IPS-18a (cell line): ENCODE results near the gene DYNLL1.
"Not testable (repeated sequence)": the region's sequence is repeated elsewhere in the genome, so short reads cannot be mapped to it uniquely, and the experiment has no call there.

Experiments used
- H3K27ac ChIP-seq: one replicate; pipeline ENCODE4 v1.5.1; 2013; ENCODE audit warnings: low read length
- H3K27me3 ChIP-seq: one replicate; pipeline ENCODE4 v1.6.1; 2013; ENCODE audit warnings: mild to moderate bottlenecking, low read length; ENCODE audit not compliant: control insufficient read depth, insufficient read depth
- H3K36me3 ChIP-seq: one replicate; pipeline ENCODE4 v1.6.1; 2013; ENCODE audit warnings: low read depth, low read length; ENCODE audit not compliant: control insufficient read depth
- H3K4me1 ChIP-seq: one replicate; pipeline ENCODE4 v1.6.1; 2013; ENCODE audit warnings: low read depth, low read length; ENCODE audit not compliant: control insufficient read depth
- H3K4me3 ChIP-seq: one replicate; pipeline ENCODE4 v1.5.1; 2013; ENCODE audit warnings: low read length
- H3K9ac ChIP-seq: one replicate; pipeline ENCODE4 v1.6.1; 2013; ENCODE audit warnings: mild to moderate bottlenecking, low read length, moderate library complexity
- H3K9me3 ChIP-seq: one replicate; pipeline ENCODE4 v1.6.1; 2013; ENCODE audit warnings: low read depth, low read length; ENCODE audit not compliant: control insufficient read depth

DYNLL1 gene

DNA sequence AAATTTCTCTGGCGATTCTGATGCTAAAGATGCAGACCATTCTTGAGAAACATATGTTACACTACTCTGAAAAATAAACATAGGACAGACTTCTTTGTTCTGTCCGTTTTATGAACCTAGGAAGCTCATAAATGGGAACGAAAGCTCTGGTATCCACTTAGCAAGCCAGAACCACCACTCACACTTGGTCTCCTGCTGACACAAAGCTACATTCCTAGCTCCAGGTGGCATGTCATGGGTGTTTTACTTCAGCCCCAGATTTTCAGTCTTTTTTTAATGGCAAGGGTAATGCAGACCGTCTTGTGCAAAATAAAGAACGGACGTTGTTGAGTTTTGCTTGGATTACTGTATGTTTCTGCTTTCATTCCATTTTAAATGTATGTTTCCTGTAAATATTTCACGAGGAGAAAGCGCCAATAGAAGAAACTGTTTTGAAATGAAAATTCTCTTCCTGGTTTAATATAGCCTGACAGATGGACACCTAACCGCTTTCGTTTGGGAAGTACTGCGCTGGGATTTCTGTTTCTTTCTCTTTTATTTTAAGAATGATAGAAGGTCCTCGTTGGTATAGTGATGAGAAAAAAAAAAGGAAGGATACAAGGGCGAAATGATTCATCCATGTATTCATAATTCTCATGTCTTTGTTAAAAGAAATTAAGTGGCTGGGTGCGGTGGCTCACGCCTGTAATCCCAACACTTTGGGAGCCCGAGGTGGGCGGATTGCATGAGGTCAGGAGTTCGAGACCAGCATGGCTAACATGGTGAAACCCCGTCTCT, 33.9 kb downstream of the DYNLL1 start:
- Histone ChIP-seq H3K9me3 (no peaks in the 10 kb centered on the region), H3K9ac (peak overlapping the region; percentile 89), H3K36me3 (peaks cover 4% of the 10 kb centered on the region), H3K27ac (peak overlapping the region; percentile 79), H3K4me1 (peaks cover 9% of the 10 kb centered on the region), H3K4me3 (peak overlapping the region; percentile 84), H3K27me3 (no peaks in the 10 kb centered on the region)

DNA sequence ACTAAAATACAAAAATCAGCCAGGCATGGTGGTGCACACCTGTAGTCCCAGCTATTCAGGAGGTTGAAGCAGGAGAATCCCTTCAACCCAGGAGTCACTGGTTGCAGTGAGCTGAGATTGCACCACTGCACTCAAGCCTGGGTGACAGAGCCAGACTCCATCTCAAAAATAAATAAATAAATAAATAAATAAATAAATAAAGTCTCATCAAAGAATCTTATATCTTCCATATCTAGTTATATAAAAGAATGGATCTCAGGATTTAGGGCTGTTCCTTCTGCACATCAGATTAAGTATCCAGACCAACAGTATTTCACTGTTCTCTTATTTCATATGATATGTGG, 34.5 kb downstream of the DYNLL1 start:
- not testable (repeated sequence) for H3K36me3 ChIP-seq, H3K9ac ChIP-seq, H3K4me3 ChIP-seq, H3K27ac ChIP-seq, H3K27me3 ChIP-seq, H3K9me3 ChIP-seq, H3K4me1 ChIP-seq

DNA sequence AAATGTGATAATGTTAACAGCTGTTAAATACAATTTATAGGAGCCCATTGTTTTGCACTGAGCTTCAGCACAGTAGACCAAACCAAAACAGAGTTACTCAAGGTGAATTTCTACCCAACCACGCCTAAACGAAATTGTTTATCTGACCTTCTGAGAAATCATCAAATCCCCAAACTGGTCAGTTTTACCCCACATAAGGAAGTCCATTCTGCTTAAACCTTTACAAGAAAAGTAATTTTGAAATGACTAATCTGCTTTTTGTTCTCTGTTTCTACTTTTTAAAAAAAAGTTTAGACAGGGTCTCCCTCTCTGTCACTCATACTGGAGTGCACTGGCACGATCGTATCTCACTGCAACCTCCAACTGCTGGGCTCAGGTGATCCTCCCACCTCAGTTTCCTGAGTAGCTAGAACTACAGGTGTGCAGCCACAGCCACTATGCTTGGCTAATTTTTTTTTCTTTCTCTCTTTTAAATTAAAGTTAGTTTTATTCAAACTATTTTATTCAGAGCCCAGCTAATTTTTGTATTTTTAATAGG, 36.9 kb downstream of the DYNLL1 start:
- Histone ChIP-seq H3K36me3 (peaks cover 10% of the 10 kb centered on the region), H3K27me3 (no peaks in the 10 kb centered on the region), H3K4me3 (no peak overlapping the region), H3K27ac (no peak overlapping the region), H3K4me1 (peaks cover 20% of the 10 kb centered on the region), H3K9ac (no peak overlapping the region), H3K9me3 (no peaks in the 10 kb centered on the region)

DNA sequence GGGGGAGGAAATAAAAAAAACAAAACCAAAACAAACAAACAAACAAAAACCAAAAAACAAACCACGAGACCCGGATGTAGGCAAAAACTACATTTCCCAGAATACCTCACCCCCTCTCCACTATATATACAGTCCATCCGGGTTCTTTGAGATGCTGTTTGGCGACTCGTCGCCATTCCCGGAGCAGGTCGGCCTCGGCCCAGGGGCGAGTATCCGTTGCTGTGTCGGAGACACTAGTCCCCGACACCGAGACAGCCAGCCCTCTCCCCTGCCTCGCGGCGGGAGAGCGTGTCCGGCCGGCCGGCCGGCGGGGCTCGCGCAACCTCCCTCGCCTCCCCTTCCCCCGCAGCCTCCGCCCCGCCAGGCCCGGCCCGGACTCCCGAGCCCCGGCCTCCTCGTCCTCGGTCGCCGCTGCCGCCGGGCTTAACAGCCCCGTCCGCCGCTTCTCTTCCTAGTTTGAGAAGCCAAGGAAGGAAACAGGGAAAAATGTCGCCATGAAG, 38.3 kb downstream of the DYNLL1 start, which contains the start of gene RNF10:
TSS of gene RNF10 (plus strand) at position 154 of the 500 bp plus-strand sequence. CDS start 456 bp downstream, outside the sequence.
- no peaks in the 10 kb centered on the region for H3K9me3 ChIP-seq
- H3K36me3 ChIP-seq: peaks cover 17% of the 10 kb centered on the region
- H3K4me1 ChIP-seq: peaks cover 18% of the 10 kb centered on the region
- peak within 1 kb of the TSS; percentile 81 for H3K4me3 ChIP-seq
- peak within 1 kb of the TSS; percentile 81 for H3K9ac ChIP-seq
- peak within 1 kb of the TSS; percentile 29 for H3K27ac ChIP-seq
- no peaks in the 10 kb centered on the region for H3K27me3 ChIP-seq

DNA sequence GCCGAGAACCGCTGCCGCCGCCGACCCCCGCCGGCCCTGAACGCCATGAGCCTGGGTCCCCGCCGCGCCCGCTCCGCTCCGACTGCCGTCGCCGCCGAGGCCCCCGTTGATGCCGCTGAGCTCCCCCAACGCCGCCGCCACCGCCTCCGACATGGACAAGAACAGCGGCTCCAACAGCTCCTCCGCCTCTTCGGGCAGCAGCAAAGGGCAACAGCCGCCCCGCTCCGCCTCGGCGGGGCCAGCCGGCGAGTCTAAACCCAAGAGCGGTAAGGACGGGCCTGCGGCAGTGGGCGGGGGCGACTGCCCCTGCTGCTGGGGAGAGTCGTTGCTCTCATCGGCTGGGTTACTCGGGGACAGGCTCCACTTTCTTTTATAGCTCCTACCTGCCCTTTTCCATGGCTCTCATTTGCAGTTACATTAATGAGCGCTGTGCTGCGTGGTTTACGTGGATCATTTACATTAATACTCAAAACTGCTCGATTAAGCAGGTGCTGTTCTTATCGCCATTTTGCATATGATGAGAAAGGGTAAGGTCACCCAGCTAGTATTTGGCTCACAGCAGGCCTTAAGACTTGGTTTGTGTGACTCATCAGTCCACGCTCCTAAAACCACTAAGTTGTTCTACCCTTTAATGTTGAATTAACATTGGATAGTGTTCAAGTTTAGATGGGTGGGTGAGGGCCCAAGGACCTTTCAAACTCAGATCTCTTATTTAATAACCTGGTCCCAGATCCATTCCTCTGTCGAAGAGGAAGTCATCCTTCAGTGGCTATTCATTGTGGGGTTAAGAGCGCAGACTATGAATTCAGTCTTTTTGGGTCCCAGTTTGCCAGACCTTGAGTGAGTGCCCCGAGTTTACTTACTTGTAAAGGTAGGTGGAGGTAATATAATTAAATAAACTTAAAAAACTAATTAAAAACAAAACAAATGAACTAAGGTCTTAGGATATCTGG, 39.1 kb downstream of the DYNLL1 start:
- Histone ChIP-seq H3K9ac (peak overlapping the region; percentile 81), H3K4me1 (peaks cover 11% of the 10 kb centered on the region), H3K27ac (no peak overlapping the region), H3K36me3 (peaks cover 20% of the 10 kb centered on the region), H3K4me3 (peak overlapping the region; percentile 81), H3K27me3 (no peaks in the 10 kb centered on the region), H3K9me3 (no peaks in the 10 kb centered on the region)

DNA sequence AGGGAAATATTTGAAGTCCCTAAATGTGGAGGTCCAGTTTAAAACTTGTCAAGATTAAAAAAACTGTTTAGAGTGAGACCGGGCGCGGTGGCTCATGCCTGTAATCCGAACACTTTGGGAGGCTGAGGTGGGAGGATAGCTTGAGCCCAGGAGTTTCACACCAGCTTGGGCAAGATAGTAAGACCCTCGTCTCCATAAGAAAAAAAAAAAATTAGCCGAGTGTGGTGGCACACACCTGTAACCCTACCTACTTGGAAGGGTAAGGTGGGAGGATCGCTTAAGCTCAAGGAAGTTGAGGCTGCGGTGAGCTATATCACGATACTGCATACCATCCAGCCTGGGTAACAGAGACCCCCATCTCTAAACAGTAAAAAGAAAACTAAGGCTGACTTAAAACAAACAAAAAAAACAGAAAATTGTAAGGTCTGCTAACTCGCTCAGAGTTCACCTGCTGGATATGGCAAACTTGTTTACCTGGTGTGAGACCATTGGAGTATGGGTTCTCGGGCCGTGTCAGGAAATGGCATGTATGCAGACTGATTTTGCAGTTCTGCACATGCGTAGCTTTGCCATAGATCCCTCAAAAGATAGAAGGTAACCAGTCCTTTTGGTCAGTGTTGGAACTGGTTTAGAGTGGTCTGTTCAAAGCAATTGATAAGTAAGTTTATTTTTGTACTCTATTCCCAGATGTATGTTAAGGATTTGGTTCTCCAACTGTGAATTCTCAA, 40.3 kb downstream of the DYNLL1 start:
- peak overlapping the region; percentile 81 for H3K4me3 ChIP-seq
- H3K27ac ChIP-seq: no peak overlapping the region

DNA sequence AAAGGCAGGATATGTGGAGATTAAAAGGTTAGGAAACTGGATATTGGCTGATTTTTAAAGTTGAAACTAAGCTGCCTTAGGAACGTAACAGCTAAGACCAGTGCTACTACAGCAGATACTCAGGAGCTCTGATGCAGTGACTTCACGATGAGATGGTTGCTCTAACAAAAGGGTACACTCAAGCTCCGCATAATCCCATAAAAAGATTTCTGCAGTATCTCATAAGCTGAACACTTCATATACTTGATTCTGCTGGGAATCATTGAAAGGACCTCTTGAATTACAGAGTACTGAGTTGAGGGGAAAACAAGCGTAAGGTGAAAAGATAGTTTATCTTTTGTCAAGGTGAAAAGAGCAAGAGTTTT, 41.9 kb downstream of the DYNLL1 start:
- H3K27ac ChIP-seq: no peak overlapping the region
- H3K4me1 ChIP-seq: peaks cover 11% of the 10 kb centered on the region
- H3K4me3 ChIP-seq: no peak overlapping the region
- H3K9ac ChIP-seq: no peak overlapping the region
- no peaks in the 10 kb centered on the region for H3K27me3 ChIP-seq
- H3K36me3 ChIP-seq: peaks cover 25% of the 10 kb centered on the region
- no peaks in the 10 kb centered on the region for H3K9me3 ChIP-seq

More for the DNA sequence above, 40.3 kb downstream of the DYNLL1 start:
- H3K9ac ChIP-seq: peak overlapping the region; percentile 81
- peaks cover 25% of the 10 kb centered on the region for H3K36me3 ChIP-seq
- no peaks in the 10 kb centered on the region for H3K27me3 ChIP-seq
- H3K4me1 ChIP-seq: peaks cover 11% of the 10 kb centered on the region
- no peaks in the 10 kb centered on the region for H3K9me3 ChIP-seq

DNA sequence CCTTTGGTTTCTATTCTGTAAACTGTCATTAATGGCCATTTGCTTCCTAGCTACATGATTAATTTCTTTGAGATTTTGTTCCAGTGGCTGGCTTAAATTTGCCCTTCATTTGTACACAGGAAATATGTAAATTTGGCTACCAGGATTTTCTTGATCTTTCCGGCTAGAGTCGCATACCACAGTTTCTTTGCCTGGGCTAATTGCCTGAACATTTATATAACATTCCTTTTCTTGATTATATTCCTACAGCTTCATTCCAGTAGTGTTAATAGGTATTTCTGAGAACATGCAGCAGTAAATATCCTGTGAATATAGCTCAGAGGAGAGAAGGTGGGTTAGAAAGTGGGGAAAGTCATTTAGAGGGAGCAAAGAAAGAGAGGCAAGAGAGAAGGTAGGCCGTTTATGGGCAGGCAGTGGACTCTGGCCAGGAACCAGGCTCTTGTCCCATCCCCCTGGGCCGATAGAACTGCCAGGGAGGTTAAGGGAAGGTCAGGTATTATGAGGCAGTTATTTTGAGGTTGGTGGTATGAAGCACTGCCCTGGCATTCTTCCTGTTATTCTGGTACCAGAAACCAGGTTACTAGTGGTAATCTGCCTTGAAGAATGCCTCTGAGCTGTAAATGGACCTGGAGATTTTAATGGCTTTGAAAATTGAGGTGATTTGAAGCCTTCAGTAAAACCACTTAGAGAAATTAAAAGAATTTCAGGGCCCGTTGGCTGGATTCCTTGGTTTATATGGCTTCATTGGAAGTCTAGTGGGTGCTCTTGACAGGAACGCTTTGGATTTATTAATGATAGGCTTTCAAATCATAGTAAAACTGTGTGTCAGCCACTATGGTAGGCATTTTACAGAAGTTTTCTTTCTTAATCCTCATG, 42.6 kb downstream of the DYNLL1 start:
- H3K9ac ChIP-seq: no peak overlapping the region
- H3K27me3 ChIP-seq: no peaks in the 10 kb centered on the region
- no peak overlapping the region for H3K27ac ChIP-seq
- no peak overlapping the region for H3K4me3 ChIP-seq
- H3K9me3 ChIP-seq: no peaks in the 10 kb centered on the region
- H3K36me3 ChIP-seq: peaks cover 25% of the 10 kb centered on the region
- H3K4me1 ChIP-seq: peaks cover 11% of the 10 kb centered on the region

DNA sequence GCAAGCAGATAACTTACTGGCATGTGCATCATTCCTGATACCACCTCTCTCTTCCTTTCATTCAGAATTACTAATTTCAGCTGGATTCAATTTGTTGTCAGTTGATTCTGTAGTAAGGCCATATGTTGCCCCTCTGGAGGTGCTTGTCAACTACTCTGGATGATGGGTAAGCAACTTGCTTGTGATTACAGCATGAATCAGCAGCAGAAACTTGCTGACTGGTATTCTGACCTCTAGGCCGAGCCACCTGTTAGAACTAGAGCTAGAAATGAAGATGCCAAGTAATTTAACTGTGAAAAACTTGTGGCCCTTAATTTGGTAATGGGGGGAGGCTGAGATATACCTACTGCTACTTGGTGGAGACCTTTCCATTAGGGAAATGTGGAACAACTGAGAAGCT, 43.4 kb downstream of the DYNLL1 start:
- no peak overlapping the region for H3K4me3 ChIP-seq

DNA sequence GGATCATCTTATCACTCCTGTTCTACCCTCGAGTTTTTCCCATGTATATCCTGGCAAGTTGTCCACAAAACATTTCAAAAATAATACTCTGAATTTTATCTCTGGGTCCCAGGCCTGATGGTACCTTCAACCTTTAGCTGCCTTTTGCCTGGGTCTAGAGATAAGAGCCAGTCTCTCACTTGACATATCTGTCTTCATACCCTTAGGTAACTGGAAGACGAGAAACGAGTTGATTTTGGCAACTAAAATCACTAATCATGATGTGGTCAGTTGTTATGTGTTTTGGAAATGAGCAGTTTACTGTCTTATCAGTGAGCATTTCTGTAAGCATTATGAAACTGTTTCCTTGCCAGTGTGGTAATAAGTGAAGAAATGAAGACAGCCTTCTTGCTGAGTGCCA, 44.5 kb downstream of the DYNLL1 start:
- no peaks in the 10 kb centered on the region for H3K27me3 ChIP-seq
- no peak overlapping the region for H3K9ac ChIP-seq
- H3K4me3 ChIP-seq: no peak overlapping the region
- H3K36me3 ChIP-seq: peaks cover 25% of the 10 kb centered on the region
- peaks cover 11% of the 10 kb centered on the region for H3K4me1 ChIP-seq
- no peak overlapping the region for H3K27ac ChIP-seq
- no peaks in the 10 kb centered on the region for H3K9me3 ChIP-seq

More for the DNA sequence above, 43.4 kb downstream of the DYNLL1 start:
- Histone ChIP-seq H3K36me3 (peaks cover 25% of the 10 kb centered on the region), H3K4me1 (peaks cover 11% of the 10 kb centered on the region), H3K27ac (no peak overlapping the region), H3K27me3 (no peaks in the 10 kb centered on the region), H3K9ac (no peak overlapping the region), H3K9me3 (no peaks in the 10 kb centered on the region)
